ENCODE data around the gene KCNJ18.
"Not testable (repeated sequence)": the region's sequence is repeated elsewhere in the genome, so short reads cannot be mapped to it uniquely, and the experiment has no call there.

The KCNJ18 gene

GRCh38 chr17:21691883-21692703 is at the start of gene KCNJ18:
TSS of gene KCNJ18 (plus strand) at chr17:21692523. CDS start at chr17:21702787, 10,264 bp downstream.
- not testable (repeated sequence) for H3K4me1 Mint-ChIP-seq, H3K27me3 Mint-ChIP-seq, H3K36me3 Mint-ChIP-seq, H3K4me3 Mint-ChIP-seq, H3K27ac Mint-ChIP-seq, H3K9me3 Mint-ChIP-seq

DNA sequence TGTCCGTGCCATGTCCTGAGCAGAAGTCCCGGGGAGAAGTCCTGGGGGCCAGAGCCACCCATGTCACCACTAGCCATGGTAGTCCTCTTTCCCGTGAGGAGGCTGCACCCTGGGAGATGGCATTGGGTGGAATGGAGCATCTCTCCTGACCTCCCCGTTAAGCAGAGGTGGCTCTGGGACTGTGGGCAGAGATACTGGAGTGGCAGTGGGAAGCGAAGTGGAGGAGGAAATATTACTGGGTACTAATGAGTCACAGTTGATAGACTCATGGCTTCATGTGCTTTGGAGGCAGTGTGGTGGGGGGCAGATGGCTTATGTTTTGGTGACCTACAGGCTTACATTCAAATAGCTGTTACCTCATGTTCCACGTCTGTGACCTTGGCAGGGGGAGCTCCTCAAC is 44.2 kb upstream of the KCNJ18 start:
- not testable (repeated sequence) for H3K4me3 Mint-ChIP-seq, H3K27me3 Mint-ChIP-seq, H3K9me3 Mint-ChIP-seq, H3K27ac Mint-ChIP-seq, H3K36me3 Mint-ChIP-seq, H3K4me1 Mint-ChIP-seq

- not testable (repeated sequence) for H3K4me3 Mint-ChIP-seq, H3K4me1 Mint-ChIP-seq, H3K36me3 Mint-ChIP-seq, H3K27ac Mint-ChIP-seq, H3K9me3 Mint-ChIP-seq, H3K27me3 Mint-ChIP-seq
Observed at GRCh38 chr17:21650043-21650442, 42.3 kb upstream of the KCNJ18 start.

- not testable (repeated sequence) for H3K4me1 Mint-ChIP-seq, H3K27me3 Mint-ChIP-seq, H3K27ac Mint-ChIP-seq, H3K36me3 Mint-ChIP-seq, H3K9me3 Mint-ChIP-seq, H3K4me3 Mint-ChIP-seq
Observed at GRCh38 chr17:21652049-21652448, 40.3 kb upstream of the KCNJ18 start.

- not testable (repeated sequence) for H3K27ac Mint-ChIP-seq, H3K4me1 Mint-ChIP-seq, H3K36me3 Mint-ChIP-seq, H3K9me3 Mint-ChIP-seq, H3K27me3 Mint-ChIP-seq, H3K4me3 Mint-ChIP-seq
Observed at GRCh38 chr17:21653211-21653610, 39.1 kb upstream of the KCNJ18 start.

- H3K4me3 Mint-ChIP-seq, H3K9me3 Mint-ChIP-seq, H3K27me3 Mint-ChIP-seq, H3K36me3 Mint-ChIP-seq, H3K27ac Mint-ChIP-seq, H3K4me1 Mint-ChIP-seq: not testable (repeated sequence)
Observed at GRCh38 chr17:21656518-21657309, 35.6 kb upstream of the KCNJ18 start.

GRCh38 chr17:21659635-21660034 is 32.7 kb upstream of the KCNJ18 start:
- not testable (repeated sequence) for H3K27me3 Mint-ChIP-seq, H3K36me3 Mint-ChIP-seq, H3K4me3 Mint-ChIP-seq, H3K4me1 Mint-ChIP-seq, H3K27ac Mint-ChIP-seq, H3K9me3 Mint-ChIP-seq

DNA sequence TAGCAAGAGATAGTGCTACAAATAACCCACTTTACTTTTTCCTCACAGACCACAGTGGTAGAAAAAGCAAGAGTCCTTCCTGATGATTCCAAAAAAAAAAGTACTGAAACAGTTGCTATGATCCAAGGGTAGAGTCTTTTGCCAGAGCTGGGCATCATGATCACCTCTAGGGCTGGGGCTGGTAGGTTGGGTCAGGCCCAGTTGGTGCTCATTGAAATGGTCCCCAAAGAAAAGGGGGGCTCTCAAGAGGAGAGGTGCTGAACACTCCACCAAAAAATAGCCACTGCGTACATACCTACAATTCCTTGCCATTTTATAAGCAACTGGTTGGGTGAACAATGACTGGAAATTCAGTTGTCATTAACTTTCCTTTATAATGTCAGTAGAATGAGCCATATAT is 30.9 kb upstream of the KCNJ18 start:
- H3K4me1 Mint-ChIP-seq, H3K4me3 Mint-ChIP-seq, H3K9me3 Mint-ChIP-seq, H3K36me3 Mint-ChIP-seq, H3K27ac Mint-ChIP-seq, H3K27me3 Mint-ChIP-seq: not testable (repeated sequence)

GRCh38 chr17:21663166-21663565 is 29.2 kb upstream of the KCNJ18 start:
- H3K27me3 Mint-ChIP-seq, H3K4me1 Mint-ChIP-seq, H3K4me3 Mint-ChIP-seq, H3K9me3 Mint-ChIP-seq, H3K36me3 Mint-ChIP-seq, H3K27ac Mint-ChIP-seq: not testable (repeated sequence)

- not testable (repeated sequence) for H3K27me3 Mint-ChIP-seq, H3K27ac Mint-ChIP-seq, H3K36me3 Mint-ChIP-seq, H3K4me3 Mint-ChIP-seq, H3K4me1 Mint-ChIP-seq, H3K9me3 Mint-ChIP-seq
Observed at GRCh38 chr17:21663614-21664474, 28.5 kb upstream of the KCNJ18 start.

DNA sequence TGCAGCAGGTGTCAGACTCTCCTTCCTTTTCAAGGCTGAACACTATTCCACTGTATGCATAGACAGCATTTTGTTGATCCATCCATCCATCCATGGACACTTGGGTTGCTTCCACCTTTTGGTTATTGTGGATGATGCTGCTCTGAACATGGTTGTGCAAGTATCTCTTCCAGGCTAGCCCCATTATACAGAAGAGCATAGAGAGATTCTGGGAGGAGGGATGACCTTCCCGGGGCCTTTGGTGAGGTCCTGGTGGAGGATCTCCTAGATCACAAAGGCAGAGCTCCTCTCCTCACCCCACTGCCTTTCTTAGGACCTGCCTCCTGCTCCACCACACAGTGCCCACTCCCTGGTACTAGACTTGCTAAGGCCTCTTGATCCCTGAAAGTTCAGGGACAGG is 27.2 kb upstream of the KCNJ18 start:
- H3K27ac Mint-ChIP-seq, H3K4me1 Mint-ChIP-seq, H3K9me3 Mint-ChIP-seq, H3K4me3 Mint-ChIP-seq, H3K27me3 Mint-ChIP-seq, H3K36me3 Mint-ChIP-seq: not testable (repeated sequence)

- H3K9me3 Mint-ChIP-seq, H3K36me3 Mint-ChIP-seq, H3K27ac Mint-ChIP-seq, H3K4me1 Mint-ChIP-seq, H3K4me3 Mint-ChIP-seq, H3K27me3 Mint-ChIP-seq: not testable (repeated sequence)
Observed at GRCh38 chr17:21665935-21666493, 26.3 kb upstream of the KCNJ18 start.

GRCh38 chr17:21666711-21667412 is 25.5 kb upstream of the KCNJ18 start:
- not testable (repeated sequence) for H3K27me3 Mint-ChIP-seq, H3K4me1 Mint-ChIP-seq, H3K9me3 Mint-ChIP-seq, H3K4me3 Mint-ChIP-seq, H3K27ac Mint-ChIP-seq, H3K36me3 Mint-ChIP-seq

- H3K4me3 Mint-ChIP-seq, H3K9me3 Mint-ChIP-seq, H3K36me3 Mint-ChIP-seq, H3K4me1 Mint-ChIP-seq, H3K27ac Mint-ChIP-seq, H3K27me3 Mint-ChIP-seq: not testable (repeated sequence)
Observed at GRCh38 chr17:21667413-21668117, 24.8 kb upstream of the KCNJ18 start.

- not testable (repeated sequence) for H3K9me3 Mint-ChIP-seq, H3K27me3 Mint-ChIP-seq, H3K4me1 Mint-ChIP-seq, H3K4me3 Mint-ChIP-seq, H3K27ac Mint-ChIP-seq, H3K36me3 Mint-ChIP-seq
Observed at GRCh38 chr17:21668118-21668488, 24.2 kb upstream of the KCNJ18 start.
